HepG2 (cell line): ENCODE measurements around the gene AP2S1. TPM values are rescaled to one million over a fixed set of nuclear protein-coding genes. Genes with fewer than 3 reads are reported as not detected.

ENCODE experiments used
- BCLAF1 ChIP-seq: fragments of 450-650 bp; IDR thresholded peaks from 2 replicates; pipeline ENCODE4 v1.6.1; 2017; ENCODE audit warnings: mild to moderate bottlenecking
- CCDC6 ChIP-seq: sonication (generic); formaldehyde crosslinking; IDR thresholded peaks from 2 replicates; pipeline ENCODE4 v1.8.1; 2022; ENCODE audit warnings: mild to moderate bottlenecking, missing genetic modification reagents, moderate library complexity
- KLF13 ChIP-seq: sonication (generic); formaldehyde crosslinking; IDR thresholded peaks from 2 replicates; pipeline ENCODE4 v1.4.0; 2020; ENCODE audit warnings: mild to moderate bottlenecking, missing genetic modification reagents
- MBD4 ChIP-seq: IDR thresholded peaks from 2 replicates; pipeline ENCODE4 v1.6.1; 2012; ENCODE audit warnings: low read length, inconsistent platforms, borderline replicate concordance
- PAX8 ChIP-seq: sonication (generic); formaldehyde crosslinking; IDR thresholded peaks from 2 replicates; pipeline ENCODE4 v1.8.0; 2022; ENCODE audit warnings: mild to moderate bottlenecking, missing genetic modification reagents, borderline replicate concordance
- THAP9 ChIP-seq: sonication (generic); formaldehyde crosslinking; IDR thresholded peaks from 2 replicates; pipeline ENCODE4; 2020; ENCODE audit warnings: missing genetic modification reagents, mild to moderate bottlenecking, borderline replicate concordance
- ZNF251 ChIP-seq: sonication (generic); formaldehyde crosslinking; IDR thresholded peaks from 2 replicates; pipeline ENCODE4 v1.9.0; 2021; ENCODE audit warnings: mild to moderate bottlenecking, missing genetic modification reagents
- ZNF326 ChIP-seq: sonication (generic); formaldehyde crosslinking; IDR thresholded peaks from 2 replicates; pipeline ENCODE4 v1.4.0; 2020; ENCODE audit warnings: missing genetic modification reagents, borderline replicate concordance
- ZNF329 ChIP-seq: sonication (generic); formaldehyde crosslinking; IDR thresholded peaks from 2 replicates; pipeline ENCODE4 v1.9.0; 2021; ENCODE audit warnings: low read depth, mild to moderate bottlenecking, missing genetic modification reagents
- ZNF441 ChIP-seq: sonication (generic); formaldehyde crosslinking; IDR thresholded peaks from 2 replicates; pipeline ENCODE4 v1.7.0; 2021; ENCODE audit warnings: missing genetic modification reagents, borderline replicate concordance
- ZNF547 ChIP-seq: sonication (generic); formaldehyde crosslinking; IDR thresholded peaks from 2 replicates; pipeline ENCODE4 v1.5.1; 2020; ENCODE audit warnings: mild to moderate bottlenecking, missing genetic modification reagents
- ZNF558 ChIP-seq: sonication (generic); formaldehyde crosslinking; IDR thresholded peaks from 2 replicates; pipeline ENCODE4 v1.9.0; 2022; ENCODE audit warnings: mild to moderate bottlenecking, missing genetic modification reagents, borderline replicate concordance
- ZNF720 ChIP-seq: sonication (generic); formaldehyde crosslinking; IDR thresholded peaks from 2 replicates; pipeline ENCODE4 v1.4.0; 2020; ENCODE audit warnings: missing genetic modification reagents
- ZNF761 ChIP-seq: sonication (generic); formaldehyde crosslinking; conservative IDR thresholded peaks from 2 replicates; pipeline ENCODE4 v1.4.0; 2020; ENCODE audit warnings: mild to moderate bottlenecking, missing genetic modification reagents
- ZNF784 ChIP-seq: sonication (generic); formaldehyde crosslinking; IDR thresholded peaks from 2 replicates; pipeline ENCODE4 v1.5.1; 2020; ENCODE audit warnings: missing genetic modification reagents, mild to moderate bottlenecking, borderline replicate concordance
- ZNF841 ChIP-seq: sonication (generic); formaldehyde crosslinking; IDR thresholded peaks from 2 replicates; pipeline ENCODE4 v1.8.1; 2023; ENCODE audit warnings: missing genetic modification reagents, borderline replicate concordance
- ZNF883 ChIP-seq: sonication (generic); formaldehyde crosslinking; IDR thresholded peaks from 2 replicates; pipeline ENCODE4 v1.5.1; 2020; ENCODE audit warnings: mild to moderate bottlenecking, missing genetic modification reagents; ENCODE audit errors: not compliant biosample characterization
- ZXDC ChIP-seq: sonication (generic); formaldehyde crosslinking; IDR thresholded peaks from 2 replicates; pipeline ENCODE4 v1.5.0; 2020; ENCODE audit warnings: mild to moderate bottlenecking, missing genetic modification reagents
- polyA plus RNA-seq, 8 experiments: library from polyadenylated mRNA; depleted of rRNA in 3 of 8; stranded (reverse) in 7 of 8; unstranded in 1 of 8; fragments of >200 nt; fragmentation: Illumina TruSeq in 4 of 8; extraction: Trizol in 4 of 8; gene quantifications; 2 replicates each; pipeline versions ENCODE4 v1.2.1 to v1.2.3, GENCODE V29; 2011 to 2016; ENCODE audit warnings: low read depth in 4 of 8, missing spikeins in 1 of 8, mixed read lengths in 1 of 8; ENCODE audit not compliant: insufficient read depth in 1 of 8
- total RNA-seq, 5 experiments: library from RNA; depleted of rRNA; stranded (reverse); fragments of >200 nt; fragmentation: Illumina TruSeq; extraction: Trizol; gene quantifications; 2 replicates each; pipeline ENCODE4 v1.2.3, GENCODE V29; 2016; ENCODE audit warnings: low read depth in 1 of 5

AP2S1 gene
- total and polyA plus RNA-seq, 2 of the 13 experiments (the other 11 are each of a cell fraction or from before 2014, with no cell fraction given) = 45.2 to 86.1 TPM

GRCh38 chr19:46850228-46851203, at the start of gene AP2S1 (continued):
- TF ChIP-seq ZNF251 (CRISPR knock-in tag) (no peak), CCDC6 (CRISPR knock-in tag) (no peak), ZNF883 (peak; percentile 63), ZXDC (CRISPR knock-in tag) (no peak), ZNF841 (CRISPR knock-in tag) (no peak), ZNF761 (0 out of 2 replicates have a peak, but pooled peaks have one; percentile 25), ZNF784 (CRISPR knock-in tag) (peak; percentile 61; the same call in 1 of the 2 replicates), ZNF720 (CRISPR knock-in tag) (no peak), BCLAF1 (no peak), ZNF326 (CRISPR knock-in tag) (no peak), MBD4 (no peak), ZNF547 (CRISPR knock-in tag) (peak; percentile 82; the same call in 1 of the 2 replicates), THAP9 (peak; percentile 84; the same call in 1 of the 2 replicates), ZNF441 (CRISPR knock-in tag) (0 out of 2 replicates have a peak, but pooled peaks have one; percentile 63), ZNF558 (CRISPR knock-in tag) (no peak), PAX8 (no peak), KLF13 (CRISPR knock-in tag) (0 out of 2 replicates have a peak, but pooled peaks have one; percentile 20), ZNF329 (0 out of 2 replicates have a peak, but pooled peaks have one; percentile 59)
